Keratinocyte (primary cell): ENCODE measurements around the gene TPGS2. TPM values are rescaled to one million over a fixed set of nuclear protein-coding genes. Genes with fewer than 3 reads are reported as not detected.

Experiments
- DNase-seq: peaks from one replicate; pipeline ENCODE4 v3.0.0-alpha.2; 2011; ENCODE audit warnings: low read depth, missing footprints, low spot score
- FAIRE-seq: peaks from 2 replicates; lab custom pipeline; 2011; peaks lifted over from hg19 to GRCh38; lab: Jason Lieb, UNC
- H2AFZ ChIP-seq: 2 replicates; pipeline ENCODE4 v1.6.0; 2012; ENCODE audit warnings: low read length, control low read depth, inconsistent platforms; ENCODE audit not compliant: control insufficient read depth
- H3K27ac ChIP-seq: 2 replicates; pipeline ENCODE4 v1.5.1; 2011; ENCODE audit warnings: low read length; ENCODE audit not compliant: control insufficient read depth, insufficient read depth
- H3K27me3 ChIP-seq: 3 replicates; pipeline ENCODE4 v1.6.0; 2011; ENCODE audit warnings: low read length; ENCODE audit not compliant: control insufficient read depth, insufficient read depth; ENCODE audit errors: extremely low read depth
- H3K36me3 ChIP-seq, 2 experiments: 2 replicates in 1 of 2; 3 replicates in 1 of 2; pipeline ENCODE4 v1.5.1; 2011; ENCODE audit warnings: low read length in 2 of 2, mild to moderate bottlenecking in 1 of 2; ENCODE audit not compliant: control insufficient read depth in 2 of 2, insufficient read depth in 2 of 2; ENCODE audit errors: extremely low read depth in 1 of 2
- H3K4me1 ChIP-seq: 3 replicates; pipeline ENCODE4 v1.5.1; 2011; ENCODE audit warnings: low read length; ENCODE audit not compliant: control insufficient read depth, insufficient read depth; ENCODE audit errors: extremely low read depth
- H3K4me2 ChIP-seq: 3 replicates; pipeline ENCODE4 v1.6.0; 2011; ENCODE audit warnings: low read depth, low read length; ENCODE audit not compliant: control insufficient read depth, insufficient read depth; ENCODE audit errors: extremely low read depth
- H3K4me3 ChIP-seq, 3 experiments: fragments of 200-600 bp in 1 of 3; sonication (generic) in 1 of 3; 2 replicates in 2 of 3; 3 replicates in 1 of 3; pipeline ENCODE4 v1.5.1; 2011 to 2016; ENCODE audit warnings: low read length in 3 of 3, mild to moderate bottlenecking in 3 of 3, control low read depth in 2 of 3, inconsistent platforms in 1 of 3, low read depth in 1 of 3, mixed read lengths in 1 of 3, mixed run types in 1 of 3, moderate library complexity in 1 of 3; ENCODE audit not compliant: control insufficient read depth in 2 of 3, insufficient read depth in 2 of 3; ENCODE audit errors: extremely low read depth in 1 of 3
- H3K79me2 ChIP-seq: 2 replicates; pipeline ENCODE4 v1.6.0; 2012; ENCODE audit warnings: low read length; ENCODE audit not compliant: control insufficient read depth, insufficient read depth
- H3K9ac ChIP-seq: 3 replicates; pipeline ENCODE4 v1.6.0; 2011; ENCODE audit warnings: low read length; ENCODE audit not compliant: control insufficient read depth, insufficient read depth; ENCODE audit errors: extremely low read depth
- H3K9me1 ChIP-seq: 3 replicates; pipeline ENCODE4 v1.6.0; 2011; ENCODE audit warnings: low read length; ENCODE audit not compliant: control insufficient read depth, insufficient read depth; ENCODE audit errors: extremely low read depth
- H3K9me3 ChIP-seq: 2 replicates; pipeline ENCODE4 v1.5.1; 2012; ENCODE audit warnings: low read depth, low read length; ENCODE audit not compliant: control insufficient read depth
- H4K20me1 ChIP-seq: 3 replicates; pipeline ENCODE4 v1.6.0; 2011; ENCODE audit warnings: low read length; ENCODE audit not compliant: control insufficient read depth, insufficient read depth; ENCODE audit errors: extremely low read depth
- EZH2 ChIP-seq: IDR thresholded peaks from one replicate; pipeline ENCODE4 v1.6.1; 2012; ENCODE audit warnings: inconsistent platforms, mild to moderate bottlenecking, low read length, moderate library complexity
- dilution Hi-C: fragments of 300-500 bp; cut with MboI; formaldehyde crosslinking; loops from one replicate; pipeline ENCODE4 v1.7.0; 2020; ENCODE audit warnings: low sequenced_read_pairs; ENCODE audit not compliant: extremely low pct_ligation_motif_present
- polyA plus RNA-seq, 5 experiments: library from polyadenylated mRNA; depleted of rRNA in 3 of 5; stranded (reverse) in 3 of 5; stranded (forward) in 1 of 5; unstranded in 1 of 5; fragments of >200 nt; gene quantifications; 1 replicate in 1 of 5; 2 replicates in 3 of 5; 3 replicates in 1 of 5; pipeline versions ENCODE4 v1.2.1 to v1.2.3, GENCODE V29; 2011 to 2012; ENCODE audit warnings: missing spikeins in 2 of 5, low read depth in 1 of 5, low replicate concordance in 1 of 5
- TF ChIP-seq, protein P1 (sequence below), 3 experiments: IDR thresholded peaks in 1 of 3; conservative IDR thresholded peaks in 1 of 3; optimal IDR thresholded peaks in 1 of 3; 2 replicates in 2 of 3; 3 replicates in 1 of 3; pipeline versions ENCODE3 to v1.5.1; 2011; ENCODE audit warnings: low read length in 3 of 3, mild to moderate bottlenecking in 3 of 3, moderate library complexity in 2 of 3, control low read depth in 1 of 3, inconsistent platforms in 1 of 3; ENCODE audit not compliant: insufficient read depth in 2 of 3; ENCODE audit errors: extremely low read depth in 1 of 3

TPGS2 gene
- polyA plus RNA-seq, 1 donor (not counting 4 experiments of a cell fraction or from before 2014, with no cell fraction given) = 254 TPM

DNA sequence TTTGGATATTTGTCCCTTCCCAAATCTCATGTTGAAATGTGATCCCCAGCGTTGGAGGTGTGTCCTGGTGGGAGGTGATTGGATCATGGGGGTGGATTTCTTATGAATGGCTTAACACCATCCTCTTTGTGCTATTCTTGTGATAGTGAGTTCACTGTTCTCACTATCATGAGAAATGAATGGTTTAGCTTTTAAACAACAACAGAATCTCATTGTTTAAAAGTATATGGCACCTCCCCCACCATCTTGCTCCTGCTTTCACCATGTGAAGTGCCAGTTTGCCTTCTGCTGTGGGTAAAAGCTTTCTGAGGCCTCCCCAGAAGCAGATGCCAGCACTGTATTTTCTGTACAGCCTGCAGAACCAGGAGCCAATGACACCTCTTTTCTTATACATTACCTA is 38.3 kb upstream of the TPGS2 start:
- no peak overlapping the region for H3K4me3 ChIP-seq
- H3K79me2 ChIP-seq = no peaks in the 10 kb centered on the region
- no peaks in the 10 kb centered on the region for H3K27me3 ChIP-seq
- dilution Hi-C loops = no loop called here
- no peaks in the 10 kb centered on the region for H3K9me1 ChIP-seq
- H3K27ac ChIP-seq = no peak overlapping the region
- TF ChIP-seq EZH2 = no peak
- TF ChIP-seq, protein P1, sequence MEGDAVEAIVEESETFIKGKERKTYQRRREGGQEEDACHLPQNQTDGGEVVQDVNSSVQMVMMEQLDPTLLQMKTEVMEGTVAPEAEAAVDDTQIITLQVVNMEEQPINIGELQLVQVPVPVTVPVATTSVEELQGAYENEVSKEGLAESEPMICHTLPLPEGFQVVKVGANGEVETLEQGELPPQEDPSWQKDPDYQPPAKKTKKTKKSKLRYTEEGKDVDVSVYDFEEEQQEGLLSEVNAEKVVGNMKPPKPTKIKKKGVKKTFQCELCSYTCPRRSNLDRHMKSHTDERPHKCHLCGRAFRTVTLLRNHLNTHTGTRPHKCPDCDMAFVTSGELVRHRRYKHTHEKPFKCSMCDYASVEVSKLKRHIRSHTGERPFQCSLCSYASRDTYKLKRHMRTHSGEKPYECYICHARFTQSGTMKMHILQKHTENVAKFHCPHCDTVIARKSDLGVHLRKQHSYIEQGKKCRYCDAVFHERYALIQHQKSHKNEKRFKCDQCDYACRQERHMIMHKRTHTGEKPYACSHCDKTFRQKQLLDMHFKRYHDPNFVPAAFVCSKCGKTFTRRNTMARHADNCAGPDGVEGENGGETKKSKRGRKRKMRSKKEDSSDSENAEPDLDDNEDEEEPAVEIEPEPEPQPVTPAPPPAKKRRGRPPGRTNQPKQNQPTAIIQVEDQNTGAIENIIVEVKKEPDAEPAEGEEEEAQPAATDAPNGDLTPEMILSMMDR (optimal IDR thresholded peaks at IDR 0.05 in 1 of 3, IDR thresholded peaks at IDR 0.05 in 1 of 3, conservative IDR thresholded peaks at IDR 0.05 in 1 of 3; ENCODE audit: extremely low read depth in 1 of 3, insufficient read depth in 2 of 3, low read length in 3 of 3) = no peak
- H3K36me3 ChIP-seq = no peaks in the 10 kb centered on the region
- FAIRE-seq (no peak), DNase-seq (no peak)
- no peak overlapping the region for H3K4me2 ChIP-seq
- H3K9ac ChIP-seq = no peak overlapping the region
- H3K4me1 ChIP-seq = no peaks in the 10 kb centered on the region
- H2AFZ ChIP-seq = no peak overlapping the region
- no peaks in the 10 kb centered on the region for H3K9me3 ChIP-seq
- no peaks in the 10 kb centered on the region for H4K20me1 ChIP-seq

DNA sequence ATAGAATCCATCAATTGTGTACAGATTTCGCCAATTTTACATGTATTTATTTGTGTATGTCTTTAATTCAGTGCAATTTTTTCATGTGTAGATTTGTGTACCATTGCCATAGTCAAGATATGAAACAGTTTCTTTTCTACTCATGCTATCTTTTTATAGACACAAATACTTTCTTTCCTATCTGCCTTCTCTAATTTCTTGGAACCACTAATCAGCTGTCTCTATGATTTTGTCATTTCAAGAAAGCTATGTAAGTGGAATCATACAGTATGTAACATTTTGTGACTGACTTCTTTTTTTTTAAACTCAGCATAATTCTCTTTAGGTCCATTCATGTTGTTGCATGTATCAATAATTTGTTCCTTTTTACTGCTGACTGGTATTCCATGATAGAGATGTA is 33.4 kb upstream of the TPGS2 start:
- Histone ChIP-seq H3K9ac (no peak overlapping the region), H3K27me3 (no peaks in the 10 kb centered on the region), H3K36me3 (no peaks in the 10 kb centered on the region), H3K4me2 (no peak overlapping the region), H4K20me1 (no peaks in the 10 kb centered on the region), H3K79me2 (no peaks in the 10 kb centered on the region), H3K9me1 (no peaks in the 10 kb centered on the region), H3K27ac (no peak overlapping the region), H3K4me1 (no peaks in the 10 kb centered on the region), H3K9me3 (no peaks in the 10 kb centered on the region), H2AFZ (no peak overlapping the region), H3K4me3 (no peak overlapping the region)
- DNase-seq (no peak), FAIRE-seq (no peak)
- dilution Hi-C loops = no loop called here
- no peak for TF ChIP-seq EZH2
- TF ChIP-seq, protein P1 (optimal IDR thresholded peaks at IDR 0.05 in 1 of 3, IDR thresholded peaks at IDR 0.05 in 1 of 3, conservative IDR thresholded peaks at IDR 0.05 in 1 of 3; ENCODE audit: extremely low read depth in 1 of 3, insufficient read depth in 2 of 3, low read length in 3 of 3) = no peak
